ENCODE measurements around the gene ATM. TPM values are rescaled to one million over a fixed set of nuclear protein-coding genes. Genes with fewer than 3 reads are reported as not detected.

ATM gene
- total RNA-seq, 2 donors from 2014 or later: 60.9 to 63.0 TPM

DNA sequence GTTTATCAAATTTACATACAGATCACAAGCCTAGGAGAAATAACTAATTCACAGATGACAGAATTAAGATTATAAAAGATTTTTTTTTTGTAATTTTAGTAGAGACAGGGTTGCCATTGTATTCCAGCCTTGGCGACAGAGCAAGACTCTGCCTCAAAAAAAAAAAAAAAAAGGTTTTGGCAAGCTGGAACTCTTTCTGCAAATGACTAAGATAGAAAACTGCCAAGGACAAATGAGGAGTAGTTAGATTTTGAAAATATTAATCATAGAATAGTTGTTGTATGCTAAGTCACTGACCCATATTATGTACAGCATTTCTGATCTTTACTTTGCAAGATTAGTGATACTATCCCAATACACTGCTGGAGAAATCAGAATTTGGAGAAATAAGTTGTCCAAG, 145.3 kb downstream of the ATM start:
- Mint-ChIP-seq H3K4me1 (no peaks in the 10 kb centered on the region), H3K36me3 (ENCODE audit: low read depth) (peaks cover 36% of the 10 kb centered on the region), H3K4me3 (no peak overlapping the region), H3K27me3 (ENCODE audit: insufficient read depth) (no peaks in the 10 kb centered on the region), H3K27ac (no peak overlapping the region), H3K9me3 (peaks cover 7% of the 10 kb centered on the region)
- Histone ChIP-seq H3K4me3 (ENCODE audit: low read length) (no peak overlapping the region), H3K4me1 (ENCODE audit: control insufficient read depth, insufficient read depth, low read length) (no peaks in the 10 kb centered on the region), H3K36me3 (ENCODE audit: control insufficient read depth, insufficient read depth, low read length) (peaks cover 26% of the 10 kb centered on the region), H3K27me3 (ENCODE audit: control insufficient read depth, insufficient read depth, low read length, poor library complexity, severe bottlenecking) (no peaks in the 10 kb centered on the region), H3K9ac (ENCODE audit: extremely low read depth, low read length, poor library complexity, severe bottlenecking) (no peak overlapping the region), H3K9me3 (ENCODE audit: control insufficient read depth, low read length) (peaks cover 8% of the 10 kb centered on the region), H3K27ac (ENCODE audit: low read depth, low read length) (no peak overlapping the region)
- 97% methylated on average over 1 of the region's 1 CpG; no CpG with 5 or more reads in 1 of the 2 experiments for WGBS, 2 experiments (ENCODE audit: insufficient coverage in 1 of 2, insufficient read length in 1 of 2)
- TF ChIP-seq, protein P1, sequence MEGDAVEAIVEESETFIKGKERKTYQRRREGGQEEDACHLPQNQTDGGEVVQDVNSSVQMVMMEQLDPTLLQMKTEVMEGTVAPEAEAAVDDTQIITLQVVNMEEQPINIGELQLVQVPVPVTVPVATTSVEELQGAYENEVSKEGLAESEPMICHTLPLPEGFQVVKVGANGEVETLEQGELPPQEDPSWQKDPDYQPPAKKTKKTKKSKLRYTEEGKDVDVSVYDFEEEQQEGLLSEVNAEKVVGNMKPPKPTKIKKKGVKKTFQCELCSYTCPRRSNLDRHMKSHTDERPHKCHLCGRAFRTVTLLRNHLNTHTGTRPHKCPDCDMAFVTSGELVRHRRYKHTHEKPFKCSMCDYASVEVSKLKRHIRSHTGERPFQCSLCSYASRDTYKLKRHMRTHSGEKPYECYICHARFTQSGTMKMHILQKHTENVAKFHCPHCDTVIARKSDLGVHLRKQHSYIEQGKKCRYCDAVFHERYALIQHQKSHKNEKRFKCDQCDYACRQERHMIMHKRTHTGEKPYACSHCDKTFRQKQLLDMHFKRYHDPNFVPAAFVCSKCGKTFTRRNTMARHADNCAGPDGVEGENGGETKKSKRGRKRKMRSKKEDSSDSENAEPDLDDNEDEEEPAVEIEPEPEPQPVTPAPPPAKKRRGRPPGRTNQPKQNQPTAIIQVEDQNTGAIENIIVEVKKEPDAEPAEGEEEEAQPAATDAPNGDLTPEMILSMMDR (conservative IDR thresholded peaks at IDR 0.05): no peak
- DNase-seq: no peak

DNA sequence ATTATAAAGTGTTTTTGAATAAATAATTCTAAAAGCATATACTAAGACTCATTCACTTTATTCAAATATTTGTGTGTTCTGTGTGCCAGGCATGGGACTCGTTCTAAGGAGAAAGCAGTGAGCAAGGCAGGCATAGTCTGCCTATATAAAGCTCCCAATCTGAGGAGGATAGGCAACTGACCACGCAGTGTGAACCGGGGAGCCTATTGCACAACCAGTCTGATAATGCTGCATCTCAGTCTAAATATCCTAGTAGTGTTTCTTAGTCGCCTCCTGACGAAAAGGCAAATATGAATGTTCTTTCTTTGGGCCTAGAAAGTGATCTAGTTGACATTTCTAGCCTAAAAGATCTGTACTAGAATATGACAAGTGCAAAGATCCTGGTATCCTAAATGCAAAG, 146.2 kb downstream of the ATM start:
- Mint-ChIP-seq H3K4me3 (no peak overlapping the region), H3K4me1 (no peaks in the 10 kb centered on the region), H3K27me3 (ENCODE audit: insufficient read depth) (no peaks in the 10 kb centered on the region), H3K9me3 (peaks cover 16% of the 10 kb centered on the region), H3K36me3 (ENCODE audit: low read depth) (peaks cover 39% of the 10 kb centered on the region), H3K27ac (no peak overlapping the region)
- DNase-seq: no peak
- no peak overlapping the region for H3K9ac ChIP-seq (ENCODE audit: extremely low read depth, low read length, poor library complexity, severe bottlenecking)
- TF ChIP-seq, protein P1 (conservative IDR thresholded peaks at IDR 0.05): no peak
- H3K4me3 ChIP-seq (ENCODE audit: low read length): no peak overlapping the region
- H3K27ac ChIP-seq (ENCODE audit: low read depth, low read length): no peak overlapping the region
- no peaks in the 10 kb centered on the region for H3K27me3 ChIP-seq (ENCODE audit: control insufficient read depth, insufficient read depth, low read length, poor library complexity, severe bottlenecking)
- H3K4me1 ChIP-seq (ENCODE audit: control insufficient read depth, insufficient read depth, low read length): no peaks in the 10 kb centered on the region
- WGBS, 2 experiments (ENCODE audit: insufficient coverage in 1 of 2, insufficient read length in 1 of 2): 74 to 85% methylated on average over 5 of the region's 5 CpGs
- peaks cover 26% of the 10 kb centered on the region for H3K36me3 ChIP-seq (ENCODE audit: control insufficient read depth, insufficient read depth, low read length)
- peaks cover 11% of the 10 kb centered on the region for H3K9me3 ChIP-seq (ENCODE audit: control insufficient read depth, low read length)

DNA sequence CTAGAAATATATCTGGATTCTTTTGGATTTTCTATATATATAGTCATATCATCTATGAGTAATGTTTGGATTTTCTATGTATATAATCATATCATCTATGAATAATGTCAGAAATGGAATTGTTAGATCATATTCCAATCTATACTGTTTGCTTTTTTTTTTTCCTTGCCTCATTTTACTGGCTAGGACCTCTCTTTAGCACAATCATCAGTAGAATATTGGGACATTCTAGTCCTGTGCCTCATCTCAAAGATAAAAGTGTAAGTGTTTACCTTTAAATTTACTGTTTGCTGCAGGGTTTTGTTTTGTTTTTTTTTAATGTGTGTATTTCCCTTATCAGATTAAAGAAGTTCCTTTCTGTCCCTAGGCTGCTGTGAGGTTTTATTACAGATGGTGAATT, 147.4 kb downstream of the ATM start:
- Mint-ChIP-seq H3K9me3 (peaks cover 21% of the 10 kb centered on the region), H3K4me1 (no peaks in the 10 kb centered on the region), H3K4me3 (no peak overlapping the region), H3K27me3 (ENCODE audit: insufficient read depth) (no peaks in the 10 kb centered on the region), H3K27ac (no peak overlapping the region), H3K36me3 (ENCODE audit: low read depth) (peaks cover 33% of the 10 kb centered on the region)
- TF ChIP-seq, protein P1 (conservative IDR thresholded peaks at IDR 0.05): no peak
- no peak for DNase-seq
- Histone ChIP-seq H3K9ac (ENCODE audit: extremely low read depth, low read length, poor library complexity, severe bottlenecking) (no peak overlapping the region), H3K4me3 (ENCODE audit: low read length) (no peak overlapping the region), H3K36me3 (ENCODE audit: control insufficient read depth, insufficient read depth, low read length) (peaks cover 21% of the 10 kb centered on the region), H3K4me1 (ENCODE audit: control insufficient read depth, insufficient read depth, low read length) (no peaks in the 10 kb centered on the region), H3K9me3 (ENCODE audit: control insufficient read depth, low read length) (peaks cover 11% of the 10 kb centered on the region), H3K27ac (ENCODE audit: low read depth, low read length) (no peak overlapping the region), H3K27me3 (ENCODE audit: control insufficient read depth, insufficient read depth, low read length, poor library complexity, severe bottlenecking) (no peaks in the 10 kb centered on the region)
